Activated CD4-positive, alpha-beta memory T cell treated with anti-CD3 and anti-CD28 coated beads for 36 hours (primary cell): Measurements from ENCODE around the gene CARMIL1. TPM values are rescaled to one million over a fixed set of nuclear protein-coding genes. Genes with fewer than 3 reads are reported as not detected.

ENCODE experiments used
- CTCF ChIA-PET: fragments of 350-600 bp; sonication (Branson Sonifier 250); formaldehyde crosslinking; loops from one replicate; lab custom pipeline; 2021; ENCODE audit warnings: antibody characterized with exemption, inconsistent platforms; lab: Charles Lee
- POLR2A ChIA-PET: fragments of 350-600 bp; sonication (Branson Sonifier 250); formaldehyde crosslinking; loops from one replicate; lab custom pipeline; 2021; ENCODE audit warnings: antibody characterized with exemption; lab: Charles Lee
- DNase-seq: peaks from one replicate; pipeline ENCODE4 v3.0.0-alpha.2; 2020
- H3K27ac Mint-ChIP-seq: one replicate; pipeline ENCODE4 v1.8.0; 2021; ENCODE audit warnings: mixed read lengths
- H3K27me3 Mint-ChIP-seq: one replicate; pipeline ENCODE4 v1.8.0; 2021; ENCODE audit warnings: mixed read lengths
- H3K36me3 Mint-ChIP-seq: one replicate; pipeline ENCODE4 v1.8.0; 2021; ENCODE audit warnings: mixed read lengths
- H3K4me1 Mint-ChIP-seq: one replicate; pipeline ENCODE4 v1.8.0; 2021; ENCODE audit warnings: low read depth, mixed read lengths
- H3K4me3 Mint-ChIP-seq: one replicate; pipeline ENCODE4 v1.8.0; 2021; ENCODE audit warnings: mild to moderate bottlenecking, mixed read lengths
- H3K9me3 Mint-ChIP-seq: one replicate; pipeline ENCODE4 v1.8.0; 2021; ENCODE audit warnings: mixed read lengths
- intact Hi-C: fragments of 100-400 bp; cut with micrococcal nuclease; formaldehyde crosslinking; loops from one replicate; pipeline ENCODE4 v1.15.1; 2023
- total RNA-seq, 2 experiments: library from RNA; stranded (reverse); gene quantifications; one replicate each; pipeline ENCODE4 v1.2.3, GENCODE V29; 2021

Gene CARMIL1
- total RNA-seq, 2 experiments from 2014 or later: 2.4 to 2.7 TPM

GRCh38 chr6:25456249-25457040 is 177.3 kb downstream of the CARMIL1 start:
- ChIA-PET CTCF (interaction anchor here (0.7 to 1.5 kb wide), 3 partner anchors 40 to 191 kb away, joined by 3 to 6 read pairs (median 4); partner anchors contain the start of gene CARMIL1), POLR2A (no interaction called here)
- Mint-ChIP-seq H3K9me3 (no peaks in the 10 kb centered on the region), H3K27me3 (peaks cover 1% of the 10 kb centered on the region), H3K27ac (no peak overlapping the region), H3K4me1 (no peaks in the 10 kb centered on the region), H3K36me3 (no peaks in the 10 kb centered on the region), H3K4me3 (no peak overlapping the region)
- no peak for DNase-seq
- intact Hi-C loops: no loop called here

GRCh38 chr6:25457516-25457915 is 178.3 kb downstream of the CARMIL1 start:
- intact Hi-C loops: no loop called here
- H3K9me3 Mint-ChIP-seq: no peaks in the 10 kb centered on the region
- ChIA-PET CTCF (interaction anchor here (1.2 to 1.5 kb wide), 2 partner anchors 178 to 192 kb away, joined by 3 to 6 read pairs; partner anchors contain the start of gene CARMIL1), POLR2A (no interaction called here)
- H3K4me3 Mint-ChIP-seq: no peak overlapping the region
- no peaks in the 10 kb centered on the region for H3K36me3 Mint-ChIP-seq
- H3K4me1 Mint-ChIP-seq: no peaks in the 10 kb centered on the region
- no peak overlapping the region for H3K27ac Mint-ChIP-seq
- H3K27me3 Mint-ChIP-seq: peaks cover 1% of the 10 kb centered on the region
- DNase-seq: no peak

GRCh38 chr6:25458485-25458884 is 179.3 kb downstream of the CARMIL1 start:
- Mint-ChIP-seq H3K4me3 (no peak overlapping the region), H3K4me1 (no peaks in the 10 kb centered on the region), H3K27ac (no peak overlapping the region), H3K36me3 (no peaks in the 10 kb centered on the region), H3K27me3 (peaks cover 1% of the 10 kb centered on the region), H3K9me3 (no peaks in the 10 kb centered on the region)
- CTCF ChIA-PET: interaction anchor here (0.6 to 0.9 kb wide), 2 partner anchors 30 to 193 kb away, joined by 4 read pairs; no protein-coding TSS in a partner anchor
- POLR2A ChIA-PET: no interaction called here
- peak; percentile 21 for DNase-seq
- intact Hi-C loops: no loop called here

- H3K9me3 Mint-ChIP-seq: no peaks in the 10 kb centered on the region
- H3K27me3 Mint-ChIP-seq: peaks cover 1% of the 10 kb centered on the region
- H3K4me3 Mint-ChIP-seq: no peak overlapping the region
- no peak for DNase-seq
- POLR2A ChIA-PET: no interaction called here
- CTCF ChIA-PET: no interaction called here
- intact Hi-C loops: no loop called here
- H3K4me1 Mint-ChIP-seq: no peaks in the 10 kb centered on the region
- H3K36me3 Mint-ChIP-seq: no peaks in the 10 kb centered on the region
- no peak overlapping the region for H3K27ac Mint-ChIP-seq
Observed at GRCh38 chr6:25462235-25462897, 183.2 kb downstream of the CARMIL1 start.

GRCh38 chr6:25463441-25463840 is 184.3 kb downstream of the CARMIL1 start:
- H3K9me3 Mint-ChIP-seq: no peaks in the 10 kb centered on the region
- ChIA-PET POLR2A (no interaction called here), CTCF (no interaction called here)

GRCh38 chr6:25464225-25464624 is 185.1 kb downstream of the CARMIL1 start:
- ChIA-PET POLR2A (no interaction called here), CTCF (no interaction called here)
- H3K36me3 Mint-ChIP-seq: no peaks in the 10 kb centered on the region
- no peaks in the 10 kb centered on the region for H3K4me1 Mint-ChIP-seq
- no peaks in the 10 kb centered on the region for H3K9me3 Mint-ChIP-seq
- no peaks in the 10 kb centered on the region for H3K27me3 Mint-ChIP-seq
- intact Hi-C loops: no loop called here
- no peak overlapping the region for H3K4me3 Mint-ChIP-seq
- H3K27ac Mint-ChIP-seq: no peak overlapping the region
- no peak for DNase-seq

More at GRCh38 chr6:25463441-25463840, 184.3 kb downstream of the CARMIL1 start:
- no peak overlapping the region for H3K4me3 Mint-ChIP-seq
- DNase-seq: no peak
- H3K27ac Mint-ChIP-seq: no peak overlapping the region
- no peaks in the 10 kb centered on the region for H3K4me1 Mint-ChIP-seq
- H3K27me3 Mint-ChIP-seq: no peaks in the 10 kb centered on the region
- intact Hi-C loops: no loop called here
- H3K36me3 Mint-ChIP-seq: no peaks in the 10 kb centered on the region

- intact Hi-C loops: no loop called here
- Mint-ChIP-seq H3K4me1 (no peaks in the 10 kb centered on the region), H3K36me3 (no peaks in the 10 kb centered on the region), H3K4me3 (no peak overlapping the region), H3K27ac (no peak overlapping the region), H3K27me3 (no peaks in the 10 kb centered on the region), H3K9me3 (no peaks in the 10 kb centered on the region)
- ChIA-PET CTCF (no interaction called here), POLR2A (no interaction called here)
- DNase-seq: no peak
Observed at GRCh38 chr6:25465941-25466340, 186.8 kb downstream of the CARMIL1 start.

- no peak overlapping the region for H3K4me3 Mint-ChIP-seq
- DNase-seq: no peak
- no peaks in the 10 kb centered on the region for H3K9me3 Mint-ChIP-seq
- intact Hi-C loops: no loop called here
- no peaks in the 10 kb centered on the region for H3K4me1 Mint-ChIP-seq
- H3K36me3 Mint-ChIP-seq: peaks cover 2% of the 10 kb centered on the region
- ChIA-PET CTCF (interaction anchor here (0.8 kb wide), 1 partner anchor 190 kb away, joined by 3 read pairs; the partner anchor contains the start of gene CARMIL1), POLR2A (no interaction called here)
- H3K27ac Mint-ChIP-seq: no peak overlapping the region
- no peaks in the 10 kb centered on the region for H3K27me3 Mint-ChIP-seq
Observed at GRCh38 chr6:25468881-25469280, 189.7 kb downstream of the CARMIL1 start.

- DNase-seq: no peak
- POLR2A ChIA-PET: no interaction called here
- Mint-ChIP-seq H3K27me3 (no peaks in the 10 kb centered on the region), H3K27ac (no peak overlapping the region), H3K4me3 (no peak overlapping the region), H3K36me3 (peaks cover 2% of the 10 kb centered on the region), H3K4me1 (no peaks in the 10 kb centered on the region), H3K9me3 (no peaks in the 10 kb centered on the region)
- intact Hi-C loops: no loop called here
- CTCF ChIA-PET: interaction anchor here (1.4 kb wide), 1 partner anchor 87 kb away, joined by 3 read pairs; no protein-coding TSS in a partner anchor
Observed at GRCh38 chr6:25469797-25470388, 190.7 kb downstream of the CARMIL1 start.

GRCh38 chr6:25472306-25472705 is 193.1 kb downstream of the CARMIL1 start:
- no peak overlapping the region for H3K27ac Mint-ChIP-seq
- H3K36me3 Mint-ChIP-seq: peaks cover 2% of the 10 kb centered on the region
- H3K9me3 Mint-ChIP-seq: no peaks in the 10 kb centered on the region
- intact Hi-C loops: no loop called here
- no peak for DNase-seq
- H3K4me1 Mint-ChIP-seq: no peaks in the 10 kb centered on the region
- CTCF ChIA-PET: interaction anchor here (0.7 to 2.1 kb wide), 5 partner anchors 18 to 316 kb away, joined by 3 to 7 read pairs (median 4); no protein-coding TSS in a partner anchor
- no peak overlapping the region for H3K4me3 Mint-ChIP-seq
- H3K27me3 Mint-ChIP-seq: no peaks in the 10 kb centered on the region
- POLR2A ChIA-PET: no interaction called here

GRCh38 chr6:25472906-25473305 is 193.7 kb downstream of the CARMIL1 start:
- no peaks in the 10 kb centered on the region for H3K27me3 Mint-ChIP-seq
- POLR2A ChIA-PET: no interaction called here
- CTCF ChIA-PET: interaction anchor here (0.7 to 2.1 kb wide), 5 partner anchors 17 to 316 kb away, joined by 3 to 7 read pairs (median 4); no protein-coding TSS in a partner anchor
- intact Hi-C loops: no loop called here
- H3K4me3 Mint-ChIP-seq: no peak overlapping the region
- H3K4me1 Mint-ChIP-seq: no peaks in the 10 kb centered on the region
- H3K36me3 Mint-ChIP-seq: peaks cover 2% of the 10 kb centered on the region
- no peak overlapping the region for H3K27ac Mint-ChIP-seq
- H3K9me3 Mint-ChIP-seq: no peaks in the 10 kb centered on the region
- no peak for DNase-seq

GRCh38 chr6:25473447-25473846 is 194.3 kb downstream of the CARMIL1 start:
- POLR2A ChIA-PET: no interaction called here
- H3K27ac Mint-ChIP-seq: no peak overlapping the region
- no peaks in the 10 kb centered on the region for H3K9me3 Mint-ChIP-seq
- intact Hi-C loops: no loop called here
- H3K4me3 Mint-ChIP-seq: no peak overlapping the region
- H3K27me3 Mint-ChIP-seq: no peaks in the 10 kb centered on the region
- H3K36me3 Mint-ChIP-seq: peaks cover 2% of the 10 kb centered on the region
- no peak for DNase-seq
- no peaks in the 10 kb centered on the region for H3K4me1 Mint-ChIP-seq
- CTCF ChIA-PET: interaction anchor here (1.1 to 2.1 kb wide), 3 partner anchors 17 to 250 kb away, joined by 3 to 7 read pairs (median 4); no protein-coding TSS in a partner anchor
